PFSK-1 (cell line): ENCODE measurements around the gene MRPL28.

Experiments used
- FOXP2 ChIP-seq: optimal IDR thresholded peaks from 2 replicates; pipeline ENCODE3; 2011; ENCODE audit warnings: borderline replicate concordance, control low read depth, inconsistent platforms; ENCODE audit not compliant: insufficient read depth; ENCODE audit errors: extremely low read length, extremely low read depth
- POLR2AphosphoS5 ChIP-seq: IDR thresholded peaks from 2 replicates; pipeline ENCODE4 v1.6.1; 2012; ENCODE audit warnings: low read depth, mild to moderate bottlenecking, control low read depth, low read length, moderate library complexity
- REST ChIP-seq, 2 experiments: IDR thresholded peaks; 2 replicates each; pipeline versions ENCODE4 v1.6.1 to v1.8.0; 2011 to 2012; ENCODE audit warnings: low read depth in 2 of 2, low read length in 2 of 2, control low read depth in 1 of 2, inconsistent platforms in 1 of 2, mild to moderate bottlenecking in 1 of 2, moderate library complexity in 1 of 2; ENCODE audit not compliant: insufficient read depth in 1 of 2
- SIN3A ChIP-seq: IDR thresholded peaks from 2 replicates; pipeline ENCODE4 v1.6.1; 2012; ENCODE audit warnings: mild to moderate bottlenecking, low read length, moderate library complexity, borderline replicate concordance; ENCODE audit not compliant: insufficient read depth
- TAF1 ChIP-seq: IDR thresholded peaks from 2 replicates; pipeline ENCODE4 v1.6.1; 2012; ENCODE audit warnings: low read length, control low read depth, borderline replicate concordance; ENCODE audit not compliant: insufficient read depth

- TF ChIP-seq POLR2AphosphoS5 = no peak
- no peak for TF ChIP-seq REST (IDR thresholded peaks at IDR 0.05; ENCODE audit: insufficient read depth in 1 of 2, low read depth in 2 of 2, low read length in 2 of 2)
- no peak for TF ChIP-seq SIN3A
- TF ChIP-seq TAF1 = no peak
- TF ChIP-seq FOXP2 = no peak
Measured at GRCh38 chr16:363766-364490, 6.4 kb downstream of the MRPL28 start.
